Measurements from ENCODE around the gene VOPP1. TPM values are rescaled to one million over a fixed set of nuclear protein-coding genes. Genes with fewer than 3 reads are reported as not detected.

The VOPP1 gene
- total and polyA plus RNA-seq, 12 donors = 10.2 to 60.7 (median 35.5) TPM

GRCh38 chr7:55552320-55553023, 19.8 kb downstream of the VOPP1 start:
- 47 to 55% (median 52%) methylated on average over 6 to 13 of the region's 13 CpGs for WGBS, 4 donors
- no peak for TF ChIP-seq POLR2A (IDR thresholded peaks at IDR 0.05)
- TF ChIP-seq, protein P1, sequence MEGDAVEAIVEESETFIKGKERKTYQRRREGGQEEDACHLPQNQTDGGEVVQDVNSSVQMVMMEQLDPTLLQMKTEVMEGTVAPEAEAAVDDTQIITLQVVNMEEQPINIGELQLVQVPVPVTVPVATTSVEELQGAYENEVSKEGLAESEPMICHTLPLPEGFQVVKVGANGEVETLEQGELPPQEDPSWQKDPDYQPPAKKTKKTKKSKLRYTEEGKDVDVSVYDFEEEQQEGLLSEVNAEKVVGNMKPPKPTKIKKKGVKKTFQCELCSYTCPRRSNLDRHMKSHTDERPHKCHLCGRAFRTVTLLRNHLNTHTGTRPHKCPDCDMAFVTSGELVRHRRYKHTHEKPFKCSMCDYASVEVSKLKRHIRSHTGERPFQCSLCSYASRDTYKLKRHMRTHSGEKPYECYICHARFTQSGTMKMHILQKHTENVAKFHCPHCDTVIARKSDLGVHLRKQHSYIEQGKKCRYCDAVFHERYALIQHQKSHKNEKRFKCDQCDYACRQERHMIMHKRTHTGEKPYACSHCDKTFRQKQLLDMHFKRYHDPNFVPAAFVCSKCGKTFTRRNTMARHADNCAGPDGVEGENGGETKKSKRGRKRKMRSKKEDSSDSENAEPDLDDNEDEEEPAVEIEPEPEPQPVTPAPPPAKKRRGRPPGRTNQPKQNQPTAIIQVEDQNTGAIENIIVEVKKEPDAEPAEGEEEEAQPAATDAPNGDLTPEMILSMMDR (IDR thresholded peaks at IDR 0.05) = no peak
- H3K9me3 ChIP-seq (replicated peaks in 1 of 3) = no peaks in the 10 kb centered on the region
- DNase-seq = peak in 6 of 7 donors; percentile 53 to 83 (median 65)
- peaks cover under 1 to 25% of the 10 kb centered on the region in 2 donors for H3K4me1 ChIP-seq (replicated peaks in 1 of 2)
- H3K27me3 ChIP-seq = no peaks in the 10 kb centered on the region
- no peak overlapping the region for H3K4me3 ChIP-seq
- H3K27ac ChIP-seq = peak overlapping the region in 2 of 5 donors; percentile 56 to 65
- intact Hi-C loops (cut with DNase I) = no loop called here
- H3K36me3 ChIP-seq (replicated peaks in 1 of 2) = no peaks in the 10 kb centered on the region

DNA sequence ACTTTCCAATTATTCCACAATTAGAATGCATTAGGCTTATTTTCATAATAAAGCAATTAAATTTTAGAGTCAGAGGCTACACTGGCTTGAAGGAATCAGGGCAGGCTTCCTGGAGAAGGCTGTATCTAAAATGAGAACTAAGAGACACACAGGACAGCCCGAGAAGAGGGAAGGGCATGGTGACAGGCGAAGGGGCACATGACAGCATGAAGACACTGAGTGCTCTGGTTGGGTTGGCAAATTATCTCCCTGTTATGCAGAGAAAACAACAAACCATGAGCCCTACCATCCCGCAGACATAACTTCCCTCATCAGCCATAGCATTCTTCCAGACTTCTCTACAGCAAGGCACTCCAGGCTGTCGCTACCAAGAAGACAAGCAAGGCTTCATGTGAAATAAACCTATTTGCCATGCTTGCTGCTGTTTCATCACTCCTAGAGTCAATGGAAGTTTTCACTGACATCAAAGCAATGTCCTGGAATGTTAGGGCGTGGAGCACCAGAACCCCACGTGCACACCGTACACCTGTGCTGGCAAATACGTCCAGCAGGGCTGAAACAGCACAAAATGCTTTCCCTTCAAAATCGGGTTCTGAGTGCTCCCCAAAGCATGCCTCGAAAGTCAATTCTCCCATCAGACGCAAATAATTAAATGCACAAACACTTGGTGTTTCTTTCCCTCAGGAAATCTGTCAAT, 21.3 kb downstream of the VOPP1 start:
- no peak for TF ChIP-seq POLR2A (IDR thresholded peaks at IDR 0.05)
- TF ChIP-seq, protein P1 (IDR thresholded peaks at IDR 0.05) = no peak
- DNase-seq = no peak
- WGBS, 4 donors = 87 to 93% (median 91%) methylated on average over 10 to 11 of the region's 11 CpGs
- Histone ChIP-seq H3K27me3 (no peaks in the 10 kb centered on the region), H3K4me1 (replicated peaks in 1 of 2) (peaks cover 14 to 38% of the 10 kb centered on the region in 2 donors), H3K9me3 (replicated peaks in 1 of 3) (no peaks in the 10 kb centered on the region), H3K27ac (no peak overlapping the region), H3K36me3 (replicated peaks in 1 of 2) (no peaks in the 10 kb centered on the region), H3K4me3 (no peak overlapping the region)
- intact Hi-C loops (cut with DNase I) = no loop called here

- no peak for TF ChIP-seq POLR2A (IDR thresholded peaks at IDR 0.05)
- TF ChIP-seq, protein P1 (IDR thresholded peaks at IDR 0.05) = peak in 2 of 6 experiments; percentile 14 to 19
- no peaks in the 10 kb centered on the region for H3K27me3 ChIP-seq
- H3K27ac ChIP-seq = no peak overlapping the region
- H3K4me1 ChIP-seq (replicated peaks in 1 of 2) = peaks cover 15 to 46% of the 10 kb centered on the region in 2 donors
- H3K36me3 ChIP-seq (replicated peaks in 1 of 2) = no peaks in the 10 kb centered on the region
- 84 to 90% (median 86%) methylated on average over 13 to 15 of the region's 15 CpGs for WGBS, 4 donors
- intact Hi-C loops (cut with DNase I) = no loop called here
- no peaks in the 10 kb centered on the region for H3K9me3 ChIP-seq (replicated peaks in 1 of 3)
- H3K4me3 ChIP-seq = no peak overlapping the region
- DNase-seq = no peak
Measured at GRCh38 chr7:55550010-55550663, 22.2 kb downstream of the VOPP1 start.

- Histone ChIP-seq H3K27me3 (no peaks in the 10 kb centered on the region), H3K36me3 (replicated peaks in 1 of 2) (no peaks in the 10 kb centered on the region), H3K4me1 (replicated peaks in 1 of 2) (peaks cover 15 to 44% of the 10 kb centered on the region in 2 donors), H3K4me3 (no peak overlapping the region), H3K9me3 (replicated peaks in 1 of 3) (no peaks in the 10 kb centered on the region), H3K27ac (no peak overlapping the region)
- TF ChIP-seq, protein P1 (IDR thresholded peaks at IDR 0.05) = no peak
- TF ChIP-seq POLR2A (IDR thresholded peaks at IDR 0.05) = no peak
- intact Hi-C loops (cut with DNase I) = no loop called here
- 88 to 95% (median 90%) methylated on average over 7 of the region's 7 CpGs for WGBS, 4 donors
- DNase-seq = no peak
Measured at GRCh38 chr7:55549457-55549856, 22.8 kb downstream of the VOPP1 start.
